ENCODE data around the gene SLC44A3. TPM values are rescaled to one million over a fixed set of nuclear protein-coding genes. Genes with fewer than 3 reads are reported as not detected.

Gene SLC44A3
- total RNA-seq, 1 donor from 2014 or later, result 10.1 TPM

DNA sequence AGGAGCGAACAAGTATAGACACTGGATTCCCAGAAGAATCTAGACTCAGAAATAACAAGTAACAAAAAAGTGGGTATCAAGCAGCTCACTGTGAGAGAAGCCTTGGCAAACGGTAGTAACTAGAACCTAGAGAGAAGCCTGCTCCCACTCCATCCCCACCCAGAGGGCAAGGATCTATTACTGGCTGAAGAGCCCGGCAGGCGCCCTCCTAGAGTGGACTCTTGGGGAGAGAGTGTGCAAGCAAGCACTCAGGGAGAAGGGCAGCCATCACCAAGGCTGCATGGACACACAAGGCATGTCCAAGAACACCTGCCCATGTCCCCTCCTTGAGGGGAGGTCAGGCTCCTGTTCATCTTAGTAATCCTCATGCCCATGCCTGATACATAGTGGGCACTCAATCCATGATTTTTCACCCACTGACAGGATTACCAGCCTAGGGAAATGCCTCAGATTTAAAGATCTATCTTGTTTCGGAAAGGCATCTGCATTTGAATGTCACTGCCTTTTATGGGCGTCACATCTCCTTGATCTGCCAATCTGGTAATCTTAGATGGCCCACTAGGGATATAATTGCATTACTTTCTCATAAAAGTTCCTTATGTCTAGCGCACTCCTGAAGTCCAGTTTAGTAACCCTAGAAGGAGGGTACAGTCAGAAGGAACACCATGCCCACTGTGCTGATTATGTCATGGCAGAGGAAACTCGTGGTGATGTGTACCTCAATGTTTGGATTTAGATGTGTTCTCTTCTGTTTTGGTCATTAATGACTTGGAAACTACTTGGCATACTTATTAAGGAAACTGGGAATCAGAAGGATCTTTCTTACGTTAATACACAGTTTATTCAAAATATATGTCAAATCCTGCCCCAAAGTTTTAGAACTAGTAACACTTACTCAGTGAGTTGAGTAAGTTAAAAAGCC is 92.4 kb downstream of the SLC44A3 start:
- peak; percentile 27 for ATAC-seq

DNA sequence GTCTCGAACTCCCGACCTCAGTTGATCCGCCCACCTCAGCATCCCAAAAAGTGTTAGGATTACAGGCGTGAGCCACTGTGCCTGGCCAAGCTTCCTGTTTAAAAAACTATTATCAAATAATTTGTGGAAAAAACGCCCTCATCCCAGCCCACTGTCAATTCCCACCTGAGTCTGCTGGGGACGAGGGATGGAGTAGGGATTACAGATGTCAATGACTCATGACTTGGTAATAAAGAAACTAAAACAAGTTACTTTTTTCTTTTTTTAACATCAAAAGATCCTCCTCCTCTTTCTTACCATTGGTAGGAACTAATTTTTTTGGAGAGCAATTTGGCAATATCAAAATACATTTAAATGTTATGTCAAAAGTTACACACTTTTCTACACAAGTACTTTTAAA is 97.1 kb downstream of the SLC44A3 start:
- no peak for ATAC-seq

DNA sequence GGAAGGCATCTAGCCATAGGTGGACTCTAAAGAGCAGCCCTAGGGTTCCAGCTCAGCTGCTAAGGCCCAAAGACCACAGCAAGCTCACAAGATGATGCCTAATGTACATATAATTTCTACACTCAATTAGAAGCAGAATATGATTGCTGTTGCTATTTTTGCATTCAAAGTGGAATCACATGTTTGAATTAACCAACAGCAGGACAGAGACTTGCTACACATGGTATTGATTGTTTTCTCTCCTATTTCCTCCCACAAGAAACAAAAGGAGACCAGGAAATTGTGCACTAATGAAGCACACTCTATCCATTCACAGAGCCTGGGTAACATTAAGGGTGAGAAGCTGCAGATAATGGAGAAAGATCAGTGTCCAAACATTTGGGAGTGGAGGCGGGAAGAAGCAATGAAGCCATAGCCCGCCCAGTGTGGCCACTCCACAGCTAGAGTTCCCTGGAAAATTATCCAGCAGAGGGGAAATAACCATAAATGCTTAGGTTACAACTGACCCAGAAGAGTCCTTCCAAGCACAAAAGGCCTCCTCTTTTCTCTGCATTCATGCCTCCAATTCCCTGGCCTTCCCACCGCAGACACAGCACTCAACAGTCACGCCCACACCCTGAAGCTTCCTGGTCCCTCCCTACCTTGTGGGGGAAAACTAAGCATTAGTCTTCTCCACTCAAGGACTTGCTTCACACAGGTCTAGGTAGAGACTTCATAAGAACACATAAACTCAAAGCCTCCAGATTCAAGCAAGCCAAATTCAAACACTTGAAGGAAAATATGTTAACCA is 99.3 kb downstream of the SLC44A3 start:
- peak; percentile 59 for ATAC-seq

DNA sequence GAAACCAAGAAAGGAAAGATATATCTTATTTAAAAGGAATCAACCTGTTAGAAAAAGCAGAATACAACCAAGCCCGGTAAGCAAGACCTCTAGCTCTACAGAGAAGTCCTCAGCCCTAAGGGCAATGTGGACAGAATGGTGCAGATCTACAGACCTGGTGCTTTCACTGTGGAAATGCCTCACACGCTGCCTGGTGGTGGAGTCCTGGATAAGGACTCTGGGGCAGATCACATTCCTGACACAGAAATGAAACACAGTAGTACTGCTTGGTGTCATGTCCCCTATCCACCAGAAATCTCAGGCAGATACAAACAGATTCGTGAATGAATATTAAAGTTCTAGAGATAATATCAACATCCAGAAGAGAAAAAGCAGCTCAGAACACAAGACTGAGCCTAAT is 99.9 kb downstream of the SLC44A3 start:
- ATAC-seq, result no peak

DNA sequence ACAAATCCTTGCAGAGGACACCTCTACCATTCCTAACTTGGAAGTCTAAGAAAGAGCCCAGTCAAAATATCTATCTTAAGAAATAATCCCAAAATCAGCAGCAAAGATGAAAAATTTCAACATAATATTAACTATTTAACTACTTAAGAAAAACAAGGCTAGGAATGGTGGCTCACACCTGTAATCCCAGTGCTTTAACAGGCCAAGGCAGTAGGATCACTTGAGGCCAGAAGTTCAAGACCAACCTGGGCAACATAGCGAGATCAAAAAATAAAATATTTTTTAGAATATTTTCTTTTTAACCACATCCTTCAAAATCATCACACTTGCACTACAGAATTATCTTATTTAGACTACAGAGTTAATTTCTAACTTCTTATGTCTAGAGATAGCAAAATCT is 101.8 kb downstream of the SLC44A3 start:
- ATAC-seq, result no peak

DNA sequence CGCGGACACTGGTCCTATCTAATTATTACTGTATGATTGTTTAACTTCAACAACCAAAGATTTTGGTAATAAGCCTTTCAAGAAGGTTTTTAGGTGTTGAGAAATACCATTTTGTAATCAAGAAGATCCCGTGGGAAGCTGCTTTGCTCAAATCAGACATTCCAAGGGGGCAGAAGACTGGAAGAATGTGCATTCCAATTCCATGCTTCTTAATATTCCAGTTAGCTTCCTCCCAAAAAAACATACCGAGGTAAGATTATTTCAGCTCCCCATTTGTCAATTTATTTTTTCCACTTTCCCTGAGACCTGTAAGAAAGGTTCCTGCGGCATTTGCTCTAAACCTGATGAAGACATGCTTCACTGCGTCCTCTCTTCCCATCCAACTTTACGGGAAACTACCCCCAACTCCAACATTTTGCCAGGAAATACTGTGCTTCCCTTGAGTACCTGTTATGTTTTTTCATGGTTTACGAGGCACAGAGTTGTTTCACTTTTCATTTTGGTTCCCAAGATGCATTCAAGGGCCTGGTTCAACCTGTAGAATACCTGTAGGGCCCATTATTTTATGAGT is 102.7 kb downstream of the SLC44A3 start:
- no peak for ATAC-seq

DNA sequence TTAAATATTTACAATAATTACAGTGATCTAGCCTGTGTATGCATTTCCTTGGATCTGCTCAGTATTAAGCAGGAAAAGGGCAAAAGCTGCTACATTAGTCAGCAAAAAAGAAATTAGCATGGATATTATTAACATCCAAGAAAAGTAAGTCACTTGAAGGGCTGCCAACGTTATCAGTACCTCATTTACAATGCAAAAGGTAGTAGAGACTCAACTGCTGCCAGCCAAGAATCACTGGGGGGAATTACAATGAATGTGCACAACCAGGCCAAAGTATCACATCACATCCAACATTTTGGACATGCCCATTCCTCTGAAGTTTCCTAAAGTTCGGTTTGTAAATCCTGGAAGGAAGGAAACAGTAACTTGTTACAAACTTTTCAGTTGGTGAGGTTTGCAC is 104.8 kb downstream of the SLC44A3 start:
- no peak for ATAC-seq

DNA sequence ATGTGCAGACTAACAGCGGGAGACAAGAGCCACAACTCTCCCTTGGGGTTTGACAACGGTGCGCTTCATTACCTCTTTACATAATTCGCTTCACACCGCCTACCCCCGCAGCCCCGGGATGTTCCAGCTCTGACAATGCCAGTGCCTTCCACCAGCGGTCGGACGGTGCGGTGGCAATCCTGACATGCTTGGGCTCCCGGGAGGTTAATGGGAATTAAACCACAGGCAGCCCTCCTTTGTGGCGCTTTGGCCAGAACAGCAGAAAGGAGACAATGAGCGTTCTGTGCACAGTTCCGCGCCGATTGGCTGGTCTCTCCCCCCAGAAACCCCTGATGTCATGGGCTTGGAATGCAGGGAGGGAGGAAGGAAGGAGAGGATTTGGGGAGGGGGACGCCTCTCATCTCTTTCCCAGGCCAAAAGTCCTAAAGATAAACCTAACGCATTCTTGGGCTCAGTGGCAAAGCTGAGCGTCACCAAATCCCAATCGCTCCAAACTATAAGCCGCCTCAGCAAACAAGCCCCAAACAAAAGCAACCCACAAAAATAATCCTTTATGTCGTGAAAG is 105.5 kb downstream of the SLC44A3 start:
- ATAC-seq, result peak; percentile 29

DNA sequence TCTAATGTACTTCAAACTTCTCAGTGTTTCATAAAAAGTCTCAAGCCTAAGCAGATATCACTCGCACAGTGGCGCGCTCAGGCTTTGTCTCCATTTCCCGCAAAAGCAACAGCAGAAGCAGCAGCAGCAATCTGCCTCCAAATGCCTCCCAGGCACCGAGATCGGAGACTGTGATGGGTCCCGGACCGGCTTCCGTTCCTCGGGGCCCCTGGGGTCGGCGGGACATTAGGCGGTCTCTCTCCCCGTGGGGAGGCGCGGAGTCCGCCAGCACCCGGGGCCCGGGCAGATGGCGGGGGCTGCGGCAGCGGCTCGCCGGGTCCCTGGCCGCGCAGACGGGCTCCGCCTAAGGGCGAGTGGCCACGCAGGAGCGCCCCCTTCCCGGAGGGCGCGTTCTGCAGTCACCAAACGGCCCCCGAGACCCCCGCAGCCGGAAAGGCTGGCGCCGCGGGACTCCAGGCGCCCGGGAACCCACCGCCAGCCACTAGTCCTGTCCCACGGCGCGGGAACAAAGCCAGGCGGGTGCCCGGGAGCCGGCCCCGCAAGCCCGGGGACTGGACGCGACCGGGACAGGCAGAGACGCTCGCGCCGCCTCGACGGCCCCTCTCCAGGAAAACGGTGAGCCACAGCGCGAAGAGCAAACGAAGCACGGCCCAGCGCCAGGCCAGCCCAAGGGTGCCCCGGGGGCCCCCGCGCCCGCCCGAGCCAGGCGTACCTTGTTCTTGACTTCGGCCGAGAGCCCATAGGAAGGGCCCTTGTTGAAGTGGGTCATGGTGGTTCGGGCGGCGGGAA is 106.2 kb downstream of the SLC44A3 start:
- ATAC-seq, result peak; percentile 45

DNA sequence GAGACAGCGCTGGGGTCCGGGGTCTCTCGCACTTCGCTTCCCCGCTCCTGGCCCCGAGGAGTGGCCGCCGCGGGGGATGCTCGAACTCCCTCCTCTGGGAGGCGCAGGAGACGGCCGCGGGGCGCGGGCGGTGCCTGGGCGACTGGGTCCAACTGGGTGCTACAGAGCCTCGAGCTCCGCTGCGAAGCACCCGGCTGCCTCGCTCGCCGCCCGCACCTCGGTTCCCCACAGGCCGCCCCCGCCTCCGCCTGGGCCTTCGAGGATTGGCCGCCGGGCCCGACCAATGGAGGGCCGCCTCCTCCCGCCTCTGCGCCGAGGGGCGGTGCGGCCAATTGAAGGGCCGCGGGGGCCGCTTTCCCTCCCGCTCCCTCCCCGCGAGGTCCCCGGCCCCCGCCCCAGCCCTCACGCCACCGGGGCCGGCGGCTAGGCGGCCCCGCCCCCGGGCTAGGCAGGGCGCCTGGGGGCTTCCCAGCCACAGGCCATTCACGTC is 106.8 kb downstream of the SLC44A3 start, which contains the start of gene CNN3:
CNN3 (minus strand) TSS at position 196 of the 490 bp plus-strand sequence. CDS start 216 bp downstream, outside the sequence.
- ATAC-seq, result peak; percentile 95

DNA sequence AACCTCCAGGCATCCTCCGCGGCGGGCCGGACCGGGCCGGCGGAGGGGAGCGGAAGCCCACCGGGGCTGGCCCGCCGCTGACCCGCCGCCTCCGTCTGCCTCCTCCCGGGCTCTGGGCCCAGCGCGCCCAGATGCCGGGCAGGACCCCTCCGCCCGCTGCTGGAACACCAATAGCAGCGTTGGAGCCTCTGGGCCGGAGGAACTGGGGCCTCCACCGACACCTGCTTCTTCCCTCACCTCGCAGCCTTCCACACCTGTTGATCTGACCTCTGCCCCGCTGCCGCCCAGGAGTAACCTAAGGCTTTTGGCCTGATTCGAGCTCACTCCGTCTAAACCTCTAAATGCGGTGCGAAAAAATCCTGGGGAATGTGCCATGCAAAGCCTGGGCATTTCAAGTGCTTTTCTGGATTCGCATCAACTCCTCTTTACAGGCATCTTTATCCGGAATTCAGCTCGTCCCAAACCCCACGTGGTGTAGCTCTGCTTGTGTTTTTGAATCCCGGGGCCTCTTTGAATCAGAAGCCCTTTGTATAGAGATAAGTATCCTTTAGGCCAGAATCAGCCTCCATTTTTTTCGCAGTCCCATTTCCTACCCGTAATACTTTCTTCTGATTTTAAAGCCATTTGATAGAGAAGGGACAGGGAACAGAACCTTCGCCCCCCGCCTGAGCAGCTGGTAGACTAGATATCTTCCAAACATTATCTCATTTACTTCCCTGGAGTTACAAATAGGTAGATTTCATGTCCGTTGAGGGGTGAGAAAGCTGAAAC is 107.4 kb downstream of the SLC44A3 start:
- no peak for ATAC-seq

DNA sequence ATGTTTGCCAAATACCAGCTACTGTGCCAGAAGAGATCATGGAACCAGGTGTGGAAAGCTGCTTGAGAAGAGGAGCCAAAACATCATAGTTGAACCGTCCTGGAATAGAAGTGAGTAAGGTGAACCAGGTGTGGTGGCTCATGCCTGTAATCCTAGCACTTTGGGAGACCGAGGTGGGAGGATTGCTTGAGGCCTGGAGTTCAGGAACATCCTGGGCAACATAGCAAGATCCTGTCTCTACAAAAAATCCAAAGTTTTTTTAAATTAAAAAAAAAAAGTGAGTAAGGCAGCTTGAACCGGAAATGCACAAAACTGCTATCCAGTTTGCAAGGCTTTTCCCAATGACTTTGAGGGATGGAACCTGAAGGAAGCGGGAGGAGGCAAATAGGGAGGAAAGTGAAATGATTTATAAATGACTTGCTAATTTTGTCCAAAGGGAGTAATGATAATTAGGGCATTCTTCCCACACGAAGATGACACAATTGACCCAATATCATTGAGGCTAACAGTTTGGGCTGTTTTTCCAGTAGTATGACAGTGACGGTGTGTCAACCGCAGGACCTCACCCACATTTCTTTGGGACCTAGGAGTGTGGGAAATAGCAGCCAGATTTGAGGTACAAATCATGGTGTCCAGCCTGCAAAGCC is 108.3 kb downstream of the SLC44A3 start:
- no peak for ATAC-seq

DNA sequence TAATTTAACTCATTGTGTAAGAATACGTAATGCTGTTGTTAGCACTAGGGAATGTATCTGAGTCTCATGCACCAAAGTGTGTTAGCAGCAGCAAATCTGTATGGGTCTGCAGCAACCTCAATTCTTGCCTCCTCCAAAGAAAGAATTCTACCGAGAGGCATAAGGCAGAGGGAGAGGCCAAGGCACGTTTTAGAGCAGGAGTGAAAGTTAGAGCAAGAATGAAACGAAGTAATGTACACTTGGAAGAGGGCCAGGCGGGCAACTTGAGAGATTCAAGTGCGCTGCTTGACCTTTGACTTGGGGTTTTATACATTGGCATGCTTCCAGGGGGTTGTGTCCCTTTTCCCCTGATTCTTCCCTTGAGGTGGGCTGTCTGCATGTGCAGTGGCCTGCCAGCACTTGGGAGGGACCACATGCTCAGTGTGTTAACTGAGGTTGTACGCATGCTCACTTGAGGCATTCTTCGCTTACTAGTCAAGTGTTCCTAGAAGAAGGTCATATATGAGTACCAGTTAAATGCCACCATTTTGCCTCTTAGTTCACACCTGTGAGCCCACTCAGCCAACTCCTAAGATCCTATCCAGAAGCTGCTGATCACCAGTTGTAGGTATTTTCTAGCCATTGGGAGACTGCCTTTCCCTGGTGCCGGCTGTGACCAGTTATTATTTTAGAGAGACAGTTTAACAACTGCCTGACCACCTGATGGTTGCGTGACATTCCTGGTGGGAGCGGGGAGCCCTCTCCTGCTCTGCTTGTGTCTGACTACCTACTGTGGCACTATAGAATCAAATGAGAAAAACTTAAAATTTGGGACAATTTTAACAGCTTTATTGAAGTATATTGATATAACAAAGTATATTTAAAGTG is 109.4 kb downstream of the SLC44A3 start:
- ATAC-seq, result no peak

DNA sequence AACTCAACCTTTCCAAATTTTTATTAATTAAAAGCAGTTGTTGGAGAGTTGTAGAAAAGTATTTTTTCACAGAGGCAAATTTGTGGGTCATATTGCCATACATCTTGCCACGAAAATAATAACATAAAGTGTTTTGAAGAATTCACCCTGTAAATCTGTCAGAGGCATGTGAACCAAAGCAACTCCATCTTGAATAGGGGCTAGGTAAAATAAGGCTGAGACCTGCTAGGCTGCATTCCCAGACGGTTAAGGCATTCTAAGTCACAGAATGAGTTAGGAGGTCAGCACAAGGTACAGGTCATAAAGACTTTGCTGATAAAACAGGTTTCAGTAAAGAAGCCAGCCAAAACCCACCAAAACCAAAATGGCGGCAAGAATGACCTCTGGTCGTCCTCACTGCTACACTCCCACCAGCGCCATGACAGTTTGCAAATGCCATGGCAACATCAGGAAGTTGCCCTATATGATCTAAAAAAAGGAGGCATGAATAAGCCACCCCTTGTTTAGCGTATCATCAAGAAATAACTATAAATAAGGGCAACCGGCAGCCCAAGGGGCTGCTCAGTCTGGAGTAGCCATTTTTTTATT is 111.2 kb downstream of the SLC44A3 start:
- no peak for ATAC-seq

DNA sequence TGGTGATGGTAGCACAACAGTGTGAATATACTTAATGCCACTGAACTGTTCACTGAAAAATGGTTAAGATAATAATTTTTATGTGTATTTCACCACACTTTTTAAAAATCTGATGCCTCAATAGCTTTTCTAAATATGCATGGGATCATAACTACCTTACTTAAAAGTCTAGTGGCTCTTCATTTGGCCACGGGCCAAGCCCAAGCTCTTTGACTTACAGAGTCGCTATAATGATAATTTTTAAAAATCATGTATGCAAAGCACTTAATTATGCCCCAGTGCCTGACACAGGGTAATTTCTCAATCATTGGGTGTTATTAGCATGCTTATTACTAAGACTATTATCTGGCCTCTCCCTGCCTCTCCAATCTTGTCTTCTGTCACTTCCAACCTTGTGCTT is 114.4 kb downstream of the SLC44A3 start:
- ATAC-seq, result no peak

DNA sequence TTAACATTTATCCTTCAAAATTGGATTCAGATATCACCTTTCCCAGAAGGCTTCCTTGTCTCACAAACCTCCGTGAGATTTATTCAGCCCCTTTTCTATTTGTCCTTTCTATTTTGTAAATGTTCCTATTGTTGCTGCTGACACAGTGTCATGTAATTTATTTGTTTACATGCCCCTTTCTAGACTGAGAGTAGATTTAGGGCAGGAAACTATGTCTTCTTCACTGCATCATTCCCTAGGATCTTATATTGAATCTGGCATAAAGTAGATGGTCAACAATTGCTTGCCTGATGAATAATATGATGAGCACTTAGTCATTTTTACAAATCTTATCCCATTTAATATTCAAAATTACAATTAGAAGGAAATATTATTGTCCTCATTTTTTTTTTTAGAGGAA is 114.9 kb downstream of the SLC44A3 start:
- no peak for ATAC-seq

DNA sequence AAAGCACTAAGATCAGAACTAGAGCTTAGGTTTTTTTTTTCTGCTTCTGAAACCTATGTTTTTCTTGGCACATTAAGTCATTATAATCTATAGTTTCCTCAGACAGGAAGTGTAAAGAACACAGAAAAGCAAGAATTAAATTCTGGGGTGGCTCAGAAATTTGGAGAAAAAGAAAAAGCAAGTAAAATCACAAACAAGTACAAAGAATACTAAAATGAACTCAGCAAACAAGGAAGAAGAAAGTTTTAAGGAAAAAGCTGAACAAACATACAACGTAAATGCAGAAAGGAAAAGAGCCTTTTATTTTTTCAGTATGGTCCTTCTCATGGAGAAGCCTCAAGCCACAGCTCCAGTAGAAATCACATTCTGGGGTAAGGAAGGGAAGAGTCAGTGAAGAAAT is 115.3 kb downstream of the SLC44A3 start:
- no peak for ATAC-seq

DNA sequence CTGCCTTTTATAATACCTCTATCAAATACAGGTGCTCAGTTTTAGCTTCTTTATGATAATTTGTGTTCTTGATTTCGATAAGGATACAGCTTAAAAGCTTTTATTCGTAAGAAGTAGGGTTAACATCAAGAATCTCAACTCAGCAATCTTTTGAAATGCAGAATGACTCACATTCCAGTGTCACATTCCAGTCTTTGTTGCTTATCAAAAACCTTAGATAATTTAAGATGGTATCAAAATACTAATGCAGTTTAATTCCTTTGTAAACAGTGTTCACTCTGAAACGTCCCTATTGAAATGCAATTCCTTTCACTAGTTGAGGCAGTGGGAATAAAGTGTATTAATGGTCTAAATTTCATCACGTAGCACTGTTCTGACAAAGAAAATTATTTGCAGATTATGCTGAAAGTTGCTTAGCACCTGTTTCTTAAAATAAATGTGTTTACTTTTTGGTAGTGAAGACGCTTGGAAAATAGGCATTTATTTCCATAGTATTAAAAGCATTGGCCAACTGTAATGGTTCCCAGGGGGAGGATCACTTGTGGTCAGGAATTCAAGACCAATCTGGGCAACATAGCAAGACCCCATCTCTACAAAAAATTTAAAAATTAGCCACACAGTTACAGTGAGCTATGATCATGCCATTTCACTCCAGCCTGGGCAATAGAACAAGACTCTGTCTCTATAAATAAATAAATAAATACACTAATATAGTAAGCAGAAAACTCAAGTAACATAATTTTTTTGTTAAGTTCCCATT is 116.9 kb downstream of the SLC44A3 start:
- no peak for ATAC-seq
